Measurements from ENCODE around the gene COL26A1.

COL26A1 gene

DNA sequence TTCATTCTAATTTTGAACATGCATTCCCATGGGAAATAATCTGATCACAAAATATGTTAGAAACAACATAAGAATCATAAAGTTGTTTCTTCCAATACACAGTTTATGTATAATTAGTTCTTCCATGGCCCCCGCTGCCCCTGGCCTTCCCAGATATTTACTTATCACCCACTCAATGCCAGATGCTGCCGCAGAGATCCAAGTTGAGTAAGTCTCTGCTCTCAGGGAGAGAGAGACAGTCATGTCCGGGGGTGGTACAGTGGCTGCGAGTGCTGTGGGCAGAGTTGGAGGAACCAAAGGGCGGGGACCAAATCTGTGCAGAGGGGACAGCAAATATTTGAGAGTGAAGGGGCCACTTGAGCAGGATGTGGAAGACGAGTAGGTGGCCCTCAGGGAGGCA is 37.1 kb downstream of the COL26A1 start:
- no peak for TF ChIP-seq CTCF (IDR thresholded peaks at IDR 0.05)

DNA sequence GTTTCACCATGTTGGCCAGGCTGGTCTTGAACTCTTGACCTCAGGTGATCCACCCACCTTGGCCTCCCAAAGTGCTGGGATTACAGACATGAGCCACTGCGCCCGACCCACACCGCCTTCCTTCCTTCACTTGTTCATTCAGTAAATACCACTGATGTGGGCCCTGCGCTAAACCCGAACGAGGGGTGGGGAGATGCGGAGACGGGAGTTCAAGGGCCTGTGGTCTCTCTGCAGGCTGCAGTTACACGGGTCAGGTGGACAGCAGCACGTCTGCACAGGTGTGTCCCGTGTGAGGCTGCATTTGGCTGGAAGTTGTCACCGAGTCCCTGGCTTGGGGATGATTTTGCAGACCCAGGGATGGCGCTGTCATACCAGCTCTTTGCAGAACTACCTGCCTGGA is 38.1 kb downstream of the COL26A1 start:
- no peak for TF ChIP-seq CTCF (IDR thresholded peaks at IDR 0.05)

DNA sequence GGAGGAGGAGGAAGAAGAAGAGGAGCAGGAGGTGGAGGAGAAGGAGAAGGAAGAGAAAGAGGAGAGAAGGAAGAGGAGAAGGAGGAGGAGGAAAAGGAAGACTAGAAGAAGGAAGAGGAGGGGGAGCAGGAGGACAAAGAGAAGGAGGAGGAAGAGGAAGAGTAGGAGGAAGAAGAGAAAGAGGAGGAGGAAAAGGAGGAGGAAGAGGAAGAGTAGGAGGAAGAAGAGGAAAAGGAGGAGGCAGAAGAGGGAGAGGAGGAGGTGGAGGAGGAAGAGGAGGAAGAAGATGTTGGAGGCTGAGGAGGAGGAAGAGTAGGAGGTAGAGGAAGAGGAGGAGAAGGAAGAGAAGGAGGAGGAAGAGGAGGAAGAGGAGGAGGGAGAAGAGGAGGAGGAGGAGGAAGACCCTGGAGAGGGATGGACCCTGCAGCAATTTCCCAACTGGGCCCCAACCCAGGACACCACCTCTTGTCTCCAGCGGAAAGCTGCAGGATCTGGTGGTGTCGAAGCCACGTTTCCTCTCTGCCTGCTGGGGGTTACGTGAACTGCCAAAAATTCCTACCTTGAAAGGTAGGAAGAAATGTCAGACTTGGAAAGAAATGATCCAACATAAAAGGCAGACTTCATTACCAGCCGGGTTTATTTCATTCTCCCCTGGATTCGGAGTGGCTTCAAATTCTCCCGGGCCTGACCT is 38.9 kb downstream of the COL26A1 start:
- no peak for TF ChIP-seq CTCF (IDR thresholded peaks at IDR 0.05)

DNA sequence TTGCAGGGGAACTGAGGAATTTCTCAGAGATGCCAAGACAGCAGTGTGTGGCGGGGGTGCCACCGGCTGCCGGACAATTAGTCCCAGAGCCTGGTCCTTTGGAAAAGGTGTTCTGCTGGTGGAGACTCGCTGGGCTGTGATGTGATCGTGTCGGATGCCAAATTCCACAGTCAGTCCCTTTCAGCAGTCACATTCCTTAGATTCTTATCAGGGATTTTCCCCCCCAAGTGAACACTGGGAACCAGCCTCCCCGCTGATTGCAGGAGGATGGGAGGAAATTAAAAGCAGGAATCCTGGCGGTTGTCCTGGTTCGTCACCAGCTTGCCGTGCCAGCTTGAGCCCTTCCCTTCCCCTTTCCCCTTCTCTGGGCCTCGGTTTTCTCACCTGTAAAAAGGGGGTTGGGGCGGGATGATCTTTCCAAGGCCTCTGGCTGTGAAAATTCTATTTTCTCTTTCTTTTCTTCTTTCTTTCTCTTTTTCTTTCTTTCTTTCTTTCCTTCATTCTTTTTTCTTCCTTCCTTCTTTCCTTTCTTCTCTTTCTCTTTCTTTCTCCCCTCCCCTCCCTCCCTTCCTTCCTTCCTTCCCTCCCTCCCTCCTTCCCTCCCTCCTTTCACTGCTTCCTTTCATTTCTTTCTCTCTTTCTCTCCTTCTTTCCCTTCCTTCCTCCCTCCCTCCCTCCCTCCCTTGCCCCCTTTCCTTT is 39.6 kb downstream of the COL26A1 start:
- no peak for TF ChIP-seq CTCF (IDR thresholded peaks at IDR 0.05)

GRCh38 chr7:101402835-101403234 is 40.2 kb downstream of the COL26A1 start:
- TF ChIP-seq CTCF (IDR thresholded peaks at IDR 0.05), result no peak

DNA sequence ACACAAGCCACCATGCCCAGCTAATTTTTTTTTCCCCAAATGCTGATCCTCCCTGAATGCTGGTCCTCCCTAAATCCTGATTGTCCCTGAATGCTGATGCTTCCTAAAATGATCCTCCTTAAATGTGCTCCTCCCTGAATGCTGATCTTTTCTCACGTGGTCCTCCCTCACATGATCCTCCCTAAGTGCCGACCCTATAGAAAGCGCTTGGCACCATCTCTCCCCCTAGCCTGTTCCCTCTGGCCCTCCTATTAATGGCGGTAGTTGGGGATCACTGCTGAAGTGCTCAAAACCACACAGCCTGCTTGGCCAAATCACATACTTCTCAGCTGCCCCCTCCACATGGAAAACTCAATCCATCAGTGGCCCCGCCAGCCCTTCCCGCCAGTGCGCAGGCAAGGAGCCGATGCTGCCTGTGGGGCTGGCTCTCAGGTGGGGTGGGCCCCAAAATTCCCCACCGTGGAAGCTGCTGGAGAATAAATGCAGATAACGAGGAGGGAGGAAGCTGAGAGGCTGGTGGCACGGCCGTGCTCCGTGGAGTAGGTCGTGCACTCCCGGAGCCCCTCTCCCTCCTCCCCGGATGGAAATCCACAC is 42.9 kb downstream of the COL26A1 start:
- no peak for TF ChIP-seq CTCF (IDR thresholded peaks at IDR 0.05)

DNA sequence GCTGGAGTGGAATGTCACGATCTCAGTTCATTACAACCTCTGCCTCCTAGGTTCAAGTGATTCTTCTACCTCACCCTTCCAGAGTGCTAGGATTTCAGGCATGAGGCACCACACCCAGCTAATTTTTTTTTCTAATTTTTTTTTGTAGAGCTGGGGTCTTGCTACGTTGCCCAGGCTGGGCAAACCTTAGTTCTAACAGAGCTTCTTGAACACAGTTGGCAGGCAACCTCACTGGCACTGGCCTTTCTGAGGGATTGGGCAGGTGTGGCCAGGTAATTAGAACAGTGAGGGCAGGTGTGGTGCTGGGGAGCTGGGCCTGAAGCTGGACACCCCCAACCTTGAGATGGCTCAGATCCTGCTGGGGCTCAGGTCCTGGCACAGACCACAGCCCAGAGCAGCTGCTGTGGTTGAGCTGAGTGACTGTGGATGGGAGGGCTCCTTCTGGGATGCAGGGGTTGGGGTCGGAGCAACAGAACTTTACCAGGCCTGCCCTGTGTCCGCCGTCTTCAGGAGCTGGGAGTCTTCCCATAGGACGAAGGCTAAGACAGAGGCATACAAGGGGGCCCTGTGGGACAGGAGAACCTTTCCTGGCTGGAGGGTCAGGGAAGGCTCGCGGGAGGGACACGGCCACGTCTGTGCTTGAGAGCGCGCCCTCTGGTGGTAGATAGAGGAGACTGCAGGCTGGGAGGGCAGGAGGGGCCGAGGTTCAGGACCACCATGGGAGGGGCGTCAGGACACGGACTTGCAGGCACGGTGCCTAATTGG is 48.2 kb downstream of the COL26A1 start:
- TF ChIP-seq CTCF (IDR thresholded peaks at IDR 0.05), result peak; percentile 53

All from LNCAP (cell line).